ENCODE results near the gene CRELD1.

CRELD1 gene

GRCh38 chr3:9966841-9967240 is 33.2 kb downstream of the CRELD1 start:
- no peak for DNase-seq

- no peak for DNase-seq
Observed at GRCh38 chr3:9969632-9970019, 36.0 kb downstream of the CRELD1 start.

GRCh38 chr3:9970020-9970652 is 36.5 kb downstream of the CRELD1 start:
- no peak for DNase-seq

GRCh38 chr3:9976721-9977709 is 43.4 kb downstream of the CRELD1 start:
- peak; percentile 69 for DNase-seq

GRCh38 chr3:9978710-9979305 is 45.2 kb downstream of the CRELD1 start:
- DNase-seq: no peak

- no peak for DNase-seq
Observed at GRCh38 chr3:9980251-9980650, 46.6 kb downstream of the CRELD1 start.

GRCh38 chr3:9986230-9986725 is 52.6 kb downstream of the CRELD1 start:
- no peak for DNase-seq

GRCh38 chr3:9994086-9994844 is 60.6 kb downstream of the CRELD1 start:
- DNase-seq: no peak
